ENCODE data around the gene SEC14L3.

Gene SEC14L3

GRCh38 chr22:30423301-30423958 lies 48.4 kb downstream of the SEC14L3 start:
- DNase-seq (ENCODE audit: low read depth in 2 of 2) = peak in 1 of 2 donors; percentile 32

- DNase-seq (ENCODE audit: low read depth in 2 of 2) = peak in 1 of 2 donors; percentile 16
These were observed 49.1 kb downstream of the SEC14L3 start for GRCh38 chr22:30422481-30423300.

- no peak for DNase-seq (ENCODE audit: low read depth in 2 of 2)
These were observed 49.9 kb downstream of the SEC14L3 start for GRCh38 chr22:30421695-30422480.

- no peak for DNase-seq (ENCODE audit: low read depth in 2 of 2)
These were observed 51.3 kb downstream of the SEC14L3 start for GRCh38 chr22:30420347-30421125.

- DNase-seq (ENCODE audit: low read depth in 2 of 2) = no peak
These were observed 55.0 kb downstream of the SEC14L3 start for GRCh38 chr22:30416837-30417236.

GRCh38 chr22:30416403-30416802 lies 55.4 kb downstream of the SEC14L3 start:
- DNase-seq (ENCODE audit: low read depth in 2 of 2) = no peak

GRCh38 chr22:30414525-30415047 lies 57.2 kb downstream of the SEC14L3 start:
- DNase-seq (ENCODE audit: low read depth in 2 of 2) = no peak

GRCh38 chr22:30413745-30414524 lies 57.9 kb downstream of the SEC14L3 start:
- no peak for DNase-seq (ENCODE audit: low read depth in 2 of 2)

GRCh38 chr22:30413001-30413400 lies 58.8 kb downstream of the SEC14L3 start:
- DNase-seq (ENCODE audit: low read depth in 2 of 2) = no peak

- DNase-seq (ENCODE audit: low read depth in 2 of 2) = no peak
These were observed 60.0 kb downstream of the SEC14L3 start for GRCh38 chr22:30411780-30412179.

Data from stimulated activated CD4-positive, alpha-beta T cell treated with anti-CD3 and anti-CD28 coated beads, Interleukin-1b, Interleukin-23, amount 100 ng/mL, for 1 hour (primary cell).